ENCODE measurements around the gene ST8SIA6.

The ST8SIA6 gene

GRCh38 chr10:17453373-17454091 is 863 bp downstream of the ST8SIA6 start (continued):
- TF ChIP-seq ZBTB20 (tag by site-specific recombination; IDR thresholded peaks at IDR 0.05) (peak; percentile 88), PRDM10 (tag by site-specific recombination; IDR thresholded peaks at IDR 0.05) (peak; percentile 95), ZNF132 (tag by site-specific recombination; IDR thresholded peaks at IDR 0.05; ENCODE audit: borderline replicate concordance) (no peak), ZNF600 (tag by site-specific recombination; IDR thresholded peaks at IDR 0.05) (peak; percentile 87), GLIS1 (tag by site-specific recombination; IDR thresholded peaks at IDR 0.05) (peak; percentile 81), ZNF19 (tag by site-specific recombination; IDR thresholded peaks at IDR 0.05; ENCODE audit: low read depth) (no peak), ZSCAN5A (tag by site-specific recombination; IDR thresholded peaks at IDR 0.05) (0 out of 2 replicates have a peak, but pooled peaks have one; percentile 39), ZBTB48 (tag by site-specific recombination; IDR thresholded peaks at IDR 0.05) (peak; percentile 67; the same call in 1 of the 2 replicates), TRIM28 (IDR thresholded peaks at IDR 0.05; ENCODE audit: borderline replicate concordance, low read length) (no peak), ZNF335 (tag by site-specific recombination; conservative IDR thresholded peaks at IDR 0.05) (peak; percentile 82), RBAK (tag by site-specific recombination; IDR thresholded peaks at IDR 0.05) (no peak), ZNF341 (tag by site-specific recombination; IDR thresholded peaks at IDR 0.05; ENCODE audit: low read depth) (peak; percentile 97), ZNF18 (tag by site-specific recombination; IDR thresholded peaks at IDR 0.05) (no peak)

- no peaks in the 10 kb centered on the region for H3K4me1 ChIP-seq (ENCODE audit: control insufficient read depth, insufficient read depth, low read length)
- H3K9me3 ChIP-seq (ENCODE audit: control insufficient read depth, insufficient read depth, low read depth, low read length) = no peaks in the 10 kb centered on the region
- H3K4me3 ChIP-seq (ENCODE audit: low read depth, low read length) = peak overlapping the region; percentile 52
- ChIA-PET POLR2A (interaction anchor here (1.1 kb wide), 1 partner anchor 636 kb away, joined by 3 read pairs; the partner anchor contains the start of gene RSU1), CTCF (interaction anchor here (0.6 kb wide), 1 partner anchor 165 kb away, joined by 3 read pairs; no protein-coding TSS in a partner anchor)
- H3K27ac ChIP-seq (ENCODE audit: extremely low read depth, low read depth, low read length) = no peak overlapping the region
- no peaks in the 10 kb centered on the region for H3K36me3 ChIP-seq (ENCODE audit: control insufficient read depth in 2 of 2, insufficient read depth in 1 of 2, low read length in 2 of 2)
- no peak for TF ChIP-seq ZNF707 (tag by site-specific recombination; IDR thresholded peaks at IDR 0.05)
- TF ChIP-seq ZNF223 (tag by site-specific recombination; IDR thresholded peaks at IDR 0.05) = no peak
- no peak for TF ChIP-seq ZNF776 (tag by site-specific recombination; IDR thresholded peaks at IDR 0.05; ENCODE audit: borderline replicate concordance)
- no peak for TF ChIP-seq ZNF274 (IDR thresholded peaks at IDR 0.05; ENCODE audit: low read length)
- no peak for TF ChIP-seq ZNF274 (tag by site-specific recombination; IDR thresholded peaks at IDR 0.05; ENCODE audit: borderline replicate concordance)
- no peak for TF ChIP-seq ZFP69B (tag by site-specific recombination; IDR thresholded peaks at IDR 0.05)
- no peak for TF ChIP-seq ZNF248 (tag by site-specific recombination; IDR thresholded peaks at IDR 0.05)
- TF ChIP-seq ZNF76 (tag by site-specific recombination; IDR thresholded peaks at IDR 0.05; ENCODE audit: borderline replicate concordance, low read depth) = no peak
- no peak for TF ChIP-seq ZNF302 (tag by site-specific recombination; IDR thresholded peaks at IDR 0.05; ENCODE audit: low read depth)
- no peak for TF ChIP-seq ZNF341 (tag by site-specific recombination; IDR thresholded peaks at IDR 0.05; ENCODE audit: low read depth)
- no peak for TF ChIP-seq ZBTB11 (tag by site-specific recombination; conservative IDR thresholded peaks at IDR 0.05; ENCODE audit: low read depth)
- TF ChIP-seq ZNF660 (tag by site-specific recombination; IDR thresholded peaks at IDR 0.05) = no peak
- no peak for TF ChIP-seq ZNF16 (tag by site-specific recombination; IDR thresholded peaks at IDR 0.05; ENCODE audit: low read depth)
These were observed 1.4 kb downstream of the ST8SIA6 start for GRCh38 chr10:17453035-17453372.

Measured in HEK293 (cell line).